B cell (primary cell): ENCODE data around the gene PHOSPHO1. TPM values are rescaled to one million over a fixed set of nuclear protein-coding genes. Genes with fewer than 3 reads are reported as not detected.

Source experiments
- ATAC-seq: fragments of 200-7000 bp; cut with Tn5 transposase; one replicate; pipeline ENCODE4 v1.10.0; 2021; ENCODE audit warnings: low read depth, mild to moderate bottlenecking, moderate number of reproducible peaks, moderate library complexity
- CTCF ChIA-PET: fragments of 350-600 bp; sonication (Branson Sonifier 250); formaldehyde crosslinking; loops from one replicate; lab custom pipeline; 2021; ENCODE audit warnings: antibody characterized with exemption, inconsistent platforms; lab: Charles Lee
- POLR2A ChIA-PET: fragments of 350-600 bp; sonication (Branson Sonifier 250); formaldehyde crosslinking; loops from one replicate; lab custom pipeline; 2021; ENCODE audit warnings: antibody characterized with exemption; lab: Charles Lee
- DNase-seq: peaks from one replicate; pipeline ENCODE4 v3.0.0; 2013
- H2AFZ ChIP-seq: 2 replicates; pipeline ENCODE4 v1.6.1; 2012; ENCODE audit warnings: mild to moderate bottlenecking, low read depth, low read length; ENCODE audit not compliant: insufficient read depth, poor library complexity, severe bottlenecking
- H3K27ac ChIP-seq, 2 donors: 1 replicate in 1 of 2; 2 replicates in 1 of 2; pipeline ENCODE4 v1.5.1; 2012 to 2013; ENCODE audit warnings: low read length in 2 of 2, mild to moderate bottlenecking in 2 of 2, moderate library complexity in 1 of 2
- H3K27me3 ChIP-seq, 4 experiments: fragments of 200-600 bp in 1 of 4; sonication (generic) in 1 of 4; replicated peaks in 1 of 4; 1 replicate in 2 of 4; 2 replicates in 2 of 4; pipeline versions ENCODE4 v1.6.1 to v1.7.0; 2013 to 2016; ENCODE audit warnings: low read length in 3 of 4, mild to moderate bottlenecking in 2 of 4, mixed read lengths in 1 of 4, moderate library complexity in 1 of 4; ENCODE audit not compliant: insufficient read depth in 4 of 4, control insufficient read depth in 3 of 4; ENCODE audit errors: control extremely low read depth in 1 of 4
- H3K36me3 ChIP-seq, 2 experiments: replicated peaks in 1 of 2; 1 replicate in 1 of 2; 2 replicates in 1 of 2; pipeline versions ENCODE4 v1.6.1 to v1.7.1; 2013; ENCODE audit warnings: low read length in 1 of 2; ENCODE audit not compliant: insufficient read depth in 2 of 2, control insufficient read depth in 1 of 2; ENCODE audit errors: control extremely low read depth in 1 of 2, extremely low read depth in 1 of 2
- H3K4me1 ChIP-seq, 2 donors: fragments of 200-600 bp in 1 of 2; sonication (generic) in 1 of 2; 1 replicate in 1 of 2; 2 replicates in 1 of 2; pipeline versions ENCODE4 v1.5.1 to v1.6.1; 2013 to 2017; ENCODE audit warnings: low read length in 2 of 2; ENCODE audit not compliant: control insufficient read depth in 2 of 2, insufficient read depth in 2 of 2
- H3K4me2 ChIP-seq: replicated peaks from 2 replicates; pipeline ENCODE3; 2012; ENCODE audit warnings: mild to moderate bottlenecking, low read depth, low read length; ENCODE audit not compliant: poor library complexity, severe bottlenecking
- H3K4me3 ChIP-seq, 5 experiments: fragments of 200-600 bp in 1 of 5; sonication (generic) in 1 of 5; 1 replicate in 3 of 5; 2 replicates in 2 of 5; pipeline versions ENCODE4 v1.5.1 to v1.7.0; 2011 to 2016; ENCODE audit warnings: low read length in 4 of 5, mild to moderate bottlenecking in 4 of 5, low read depth in 2 of 5, control low read depth in 1 of 5, moderate library complexity in 1 of 5; ENCODE audit not compliant: insufficient read depth in 1 of 5; ENCODE audit errors: control extremely low read depth in 1 of 5, extremely low read depth in 1 of 5
- H3K79me2 ChIP-seq: fragments of 200-600 bp; sonication (generic); one replicate; pipeline ENCODE4 v1.6.0; 2016; ENCODE audit warnings: low read length; ENCODE audit not compliant: control insufficient read depth, insufficient read depth
- H3K9ac ChIP-seq: fragments of 200-600 bp; sonication (generic); 2 replicates; pipeline ENCODE4 v1.6.1; 2017; ENCODE audit warnings: mild to moderate bottlenecking, low read length, moderate library complexity
- H3K9me3 ChIP-seq, 3 donors: one replicate each; pipeline versions ENCODE4 v1.6.1 to v1.7.1; 2013; ENCODE audit warnings: low read length in 2 of 3; ENCODE audit not compliant: control insufficient read depth in 2 of 3, insufficient read depth in 1 of 3; ENCODE audit errors: control extremely low read depth in 1 of 3
- H4K20me1 ChIP-seq: 2 replicates; pipeline ENCODE4 v1.6.0; 2012; ENCODE audit warnings: mild to moderate bottlenecking, low read length; ENCODE audit not compliant: insufficient read depth, control insufficient read depth, poor library complexity, severe bottlenecking
- H3K27ac Mint-ChIP-seq: one replicate; pipeline ENCODE4 v1.8.0; 2021; ENCODE audit warnings: mixed read lengths
- H3K27me3 Mint-ChIP-seq: one replicate; pipeline ENCODE4 v1.8.0; 2021; ENCODE audit warnings: mixed read lengths
- H3K4me1 Mint-ChIP-seq: one replicate; pipeline ENCODE4 v1.8.0; 2021; ENCODE audit warnings: mixed read lengths
- H3K4me3 Mint-ChIP-seq: one replicate; pipeline ENCODE4 v1.8.0; 2021; ENCODE audit warnings: mixed read lengths
- H3K9me3 Mint-ChIP-seq: one replicate; pipeline ENCODE4 v1.8.0; 2022; ENCODE audit warnings: mixed read lengths; ENCODE audit not compliant: insufficient read depth
- CTCF ChIP-seq: fragments of 200-600 bp; IDR thresholded peaks from one replicate; pipeline ENCODE4 v1.8.0; 2022; ENCODE audit warnings: antibody characterized with exemption, mild to moderate bottlenecking
- EZH2 ChIP-seq: IDR thresholded peaks from 2 replicates; pipeline ENCODE4 v1.6.1; 2012; ENCODE audit warnings: borderline replicate concordance, low read depth, mild to moderate bottlenecking, moderate library complexity, low read length; ENCODE audit not compliant: insufficient read depth, poor library complexity, severe bottlenecking
- WGBS: methylation state at CpG from one replicate; pipeline ENCODE4 v1.1.5; 2013; ENCODE audit warnings: missing lambda C conversion rate; ENCODE audit not compliant: insufficient coverage; 5-methylcytosine and 5-hydroxymethylcytosine counted together
- intact Hi-C: fragments of 100-400 bp; cut with micrococcal nuclease; formaldehyde crosslinking; loops from one replicate; pipeline ENCODE4 v1.10.0; 2022
- polyA plus RNA-seq: library from polyadenylated mRNA; depleted of rRNA; stranded (reverse); fragments of >200 nt; gene quantifications from 2 replicates; pipeline ENCODE4 v1.2.3, GENCODE V29; 2012
- total RNA-seq, 2 donors: library from RNA; stranded (reverse); fragments of 120-200 nt in 1 of 2; gene quantifications; 1 replicate in 1 of 2; 2 replicates in 1 of 2; pipeline versions ENCODE4 v1.2.3 to v1.2.4, GENCODE V29; 2013 to 2022

PHOSPHO1 gene
- total and polyA plus RNA-seq, 2 donors (not counting 1 experiment from before 2014, with no cell fraction given), result 0.15 TPM; not detected in 1

- Mint-ChIP-seq H3K4me3 (peak overlapping the region; percentile 93), H3K27me3 (no peaks in the 10 kb centered on the region), H3K4me1 (peaks cover 32% of the 10 kb centered on the region), H3K9me3 (no peaks in the 10 kb centered on the region), H3K27ac (peak overlapping the region; percentile 97)
- Histone ChIP-seq H3K4me2 (peak overlapping the region; percentile 95), H3K79me2 (no peaks in the 10 kb centered on the region), H3K27ac (peak overlapping the region; percentile 92 to 95), H2AFZ (peak overlapping the region; percentile 98), H3K9ac (peak overlapping the region; percentile 90), H4K20me1 (no peaks in the 10 kb centered on the region), H3K27me3 (no peaks in the 10 kb centered on the region), H3K36me3 (no peaks in the 10 kb centered on the region), H3K4me1 (peaks cover 11 to 23% of the 10 kb centered on the region in 2 donors), H3K4me3 (peak overlapping the region; percentile 50 to 95 (median 88)), H3K9me3 (no peaks in the 10 kb centered on the region)
- ChIA-PET POLR2A (interaction anchor here (0.6 to 4.1 kb wide), 7 partner anchors 17 to 190 kb away, joined by 4 to 45 read pairs (median 5); partner anchors contain the start of genes ABI3 and GNGT2), CTCF (interaction anchor here (0.6 to 7.6 kb wide), 7 partner anchors 9 to 64 kb away, joined by 3 to 162 read pairs (median 7); partner anchors contain the start of genes ABI3, GNGT2 and PHOSPHO1)
- DNase-seq, result peak; percentile 87
- under 1% methylated on average over 15 of the region's 21 CpGs for WGBS
- TF ChIP-seq CTCF (peak; percentile 10), EZH2 (no peak)
- ATAC-seq, result peak; percentile 9
- intact Hi-C loops, result loop anchor here (10.0 kb wide), 2 partner anchors 481 to 1089 kb away; partner anchors contain the start of genes CBX1, SNX11 and SPOP
Observed at GRCh38 chr17:49193513-49194296, 36.9 kb downstream of the PHOSPHO1 start.
